GM12878 (cell line): Measurements from ENCODE around the gene PLXNA2.

Source experiments
- ATF7 ChIP-seq: fragments of 450-650 bp; IDR thresholded peaks from 2 replicates; pipeline ENCODE4 v1.6.1; 2016; ENCODE audit warnings: low read depth, mild to moderate bottlenecking
- BHLHE40 ChIP-seq, 2 experiments: fragments of 450-650 bp in 1 of 2; IDR thresholded peaks; 2 replicates each; pipeline ENCODE4 v1.6.1; 2011 to 2017; ENCODE audit warnings: low read depth in 2 of 2, borderline replicate concordance in 1 of 2, improper control_type of control experiment in 1 of 2, low read length in 1 of 2, mild to moderate bottlenecking in 1 of 2
- CUX1 ChIP-seq: IDR thresholded peaks from 2 replicates; pipeline ENCODE4 v1.6.1; 2012; ENCODE audit warnings: improper control_type of control experiment, low read depth, low read length; ENCODE audit not compliant: insufficient replicate concordance
- EGR1 ChIP-seq, 2 experiments: IDR thresholded peaks; 1 replicate in 1 of 2; 2 replicates in 1 of 2; pipeline ENCODE4 v1.6.1; 2011 to 2012; ENCODE audit warnings: low read depth in 2 of 2, low read length in 2 of 2, borderline replicate concordance in 1 of 2, mild to moderate bottlenecking in 1 of 2, moderate library complexity in 1 of 2
- NR2C1 ChIP-seq: fragments of 450-650 bp; IDR thresholded peaks from 2 replicates; pipeline ENCODE4 v1.6.1; 2017; ENCODE audit warnings: antibody characterized with exemption, mild to moderate bottlenecking, moderate library complexity
- POLR2A ChIP-seq: IDR thresholded peaks from 2 replicates; pipeline ENCODE4 v1.6.1; 2011; ENCODE audit warnings: low read depth, mild to moderate bottlenecking, low read length
- POLR2AphosphoS5 ChIP-seq: IDR thresholded peaks from 2 replicates; pipeline ENCODE4 v1.6.1; 2011; ENCODE audit warnings: mild to moderate bottlenecking, low read length, inconsistent platforms
- SP1 ChIP-seq: IDR thresholded peaks from one replicate; pipeline ENCODE4 v1.6.1; 2011; ENCODE audit warnings: low read depth, low read length
- SUPT20H ChIP-seq: IDR thresholded peaks from 2 replicates; pipeline ENCODE4 v1.6.1; 2011; ENCODE audit warnings: low read depth, mild to moderate bottlenecking, low read length, moderate library complexity, borderline replicate concordance; ENCODE audit not compliant: control insufficient read depth
- USF2 ChIP-seq: IDR thresholded peaks from 2 replicates; pipeline ENCODE4 v1.6.1; 2011; ENCODE audit warnings: low read depth, low read length, improper control_type of control experiment, borderline replicate concordance
- TF ChIP-seq, protein P1 (sequence below), 3 experiments: IDR thresholded peaks in 2 of 3; conservative IDR thresholded peaks in 1 of 3; 2 replicates each; pipeline ENCODE4 v1.5.1; 2011; ENCODE audit warnings: low read depth in 3 of 3, low read length in 3 of 3, mild to moderate bottlenecking in 3 of 3, control low read depth in 2 of 3, moderate library complexity in 2 of 3, inconsistent platforms in 1 of 3, mixed read lengths in 1 of 3; ENCODE audit not compliant: control insufficient read depth in 2 of 3, insufficient read depth in 1 of 3; ENCODE audit errors: extremely low read depth in 1 of 3
- TF ChIP-seq, protein P2 (sequence below): IDR thresholded peaks from 2 replicates; pipeline ENCODE4 v1.6.1; 2012; ENCODE audit warnings: low read depth, low read length, improper control_type of control experiment
- TF ChIP-seq, protein P3 (sequence below): IDR thresholded peaks from 2 replicates; pipeline ENCODE4 v1.6.1; 2012; ENCODE audit warnings: mild to moderate bottlenecking, low read depth, low read length
- TF ChIP-seq, protein P4 (sequence below): fragments of 450-650 bp; formaldehyde crosslinking; IDR thresholded peaks from 2 replicates; pipeline ENCODE4 v1.4.0; 2022; ENCODE audit warnings: mild to moderate bottlenecking, moderate library complexity

DNA sequence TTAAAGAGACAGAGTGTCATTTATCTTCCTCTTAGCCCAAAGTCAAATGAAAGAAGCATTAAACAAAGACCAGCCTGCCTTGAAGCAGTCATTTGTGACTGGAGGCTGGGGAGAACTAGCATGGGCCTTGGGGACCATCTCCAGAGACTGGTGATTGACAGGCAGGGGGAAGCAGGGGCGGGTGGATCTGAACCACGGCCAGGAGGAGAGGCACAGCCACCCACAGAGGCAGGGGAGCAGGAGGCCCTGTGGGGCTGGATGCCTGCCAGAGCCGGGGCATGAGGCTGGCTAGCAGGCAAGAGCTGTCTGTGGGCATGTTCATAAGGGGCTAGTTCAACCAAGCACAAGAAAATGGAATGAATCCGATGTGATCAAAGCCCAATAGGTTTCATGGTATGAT is 73.9 kb downstream of the PLXNA2 start:
- TF ChIP-seq CUX1 (no peak), BHLHE40 (IDR thresholded peaks at IDR 0.05; ENCODE audit: borderline replicate concordance in 1 of 2, low read depth in 2 of 2, low read length in 1 of 2) (no peak), USF2 (no peak), POLR2AphosphoS5 (no peak), NR2C1 (no peak), SP1 (no peak), SUPT20H (no peak), ATF7 (no peak), EGR1 (IDR thresholded peaks at IDR 0.05; ENCODE audit: borderline replicate concordance in 1 of 2, low read depth in 2 of 2, low read length in 2 of 2) (no peak), POLR2A (no peak)
- TF ChIP-seq, protein P1, sequence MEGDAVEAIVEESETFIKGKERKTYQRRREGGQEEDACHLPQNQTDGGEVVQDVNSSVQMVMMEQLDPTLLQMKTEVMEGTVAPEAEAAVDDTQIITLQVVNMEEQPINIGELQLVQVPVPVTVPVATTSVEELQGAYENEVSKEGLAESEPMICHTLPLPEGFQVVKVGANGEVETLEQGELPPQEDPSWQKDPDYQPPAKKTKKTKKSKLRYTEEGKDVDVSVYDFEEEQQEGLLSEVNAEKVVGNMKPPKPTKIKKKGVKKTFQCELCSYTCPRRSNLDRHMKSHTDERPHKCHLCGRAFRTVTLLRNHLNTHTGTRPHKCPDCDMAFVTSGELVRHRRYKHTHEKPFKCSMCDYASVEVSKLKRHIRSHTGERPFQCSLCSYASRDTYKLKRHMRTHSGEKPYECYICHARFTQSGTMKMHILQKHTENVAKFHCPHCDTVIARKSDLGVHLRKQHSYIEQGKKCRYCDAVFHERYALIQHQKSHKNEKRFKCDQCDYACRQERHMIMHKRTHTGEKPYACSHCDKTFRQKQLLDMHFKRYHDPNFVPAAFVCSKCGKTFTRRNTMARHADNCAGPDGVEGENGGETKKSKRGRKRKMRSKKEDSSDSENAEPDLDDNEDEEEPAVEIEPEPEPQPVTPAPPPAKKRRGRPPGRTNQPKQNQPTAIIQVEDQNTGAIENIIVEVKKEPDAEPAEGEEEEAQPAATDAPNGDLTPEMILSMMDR (IDR thresholded peaks at IDR 0.05 in 2 of 3, conservative IDR thresholded peaks at IDR 0.05 in 1 of 3; ENCODE audit: control insufficient read depth in 2 of 3, extremely low read depth in 1 of 3, insufficient read depth in 1 of 3, low read depth in 3 of 3, low read length in 3 of 3) = no peak
- TF ChIP-seq, protein P2, sequence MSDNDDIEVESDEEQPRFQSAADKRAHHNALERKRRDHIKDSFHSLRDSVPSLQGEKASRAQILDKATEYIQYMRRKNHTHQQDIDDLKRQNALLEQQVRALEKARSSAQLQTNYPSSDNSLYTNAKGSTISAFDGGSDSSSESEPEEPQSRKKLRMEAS = no peak
- TF ChIP-seq, protein P3, sequence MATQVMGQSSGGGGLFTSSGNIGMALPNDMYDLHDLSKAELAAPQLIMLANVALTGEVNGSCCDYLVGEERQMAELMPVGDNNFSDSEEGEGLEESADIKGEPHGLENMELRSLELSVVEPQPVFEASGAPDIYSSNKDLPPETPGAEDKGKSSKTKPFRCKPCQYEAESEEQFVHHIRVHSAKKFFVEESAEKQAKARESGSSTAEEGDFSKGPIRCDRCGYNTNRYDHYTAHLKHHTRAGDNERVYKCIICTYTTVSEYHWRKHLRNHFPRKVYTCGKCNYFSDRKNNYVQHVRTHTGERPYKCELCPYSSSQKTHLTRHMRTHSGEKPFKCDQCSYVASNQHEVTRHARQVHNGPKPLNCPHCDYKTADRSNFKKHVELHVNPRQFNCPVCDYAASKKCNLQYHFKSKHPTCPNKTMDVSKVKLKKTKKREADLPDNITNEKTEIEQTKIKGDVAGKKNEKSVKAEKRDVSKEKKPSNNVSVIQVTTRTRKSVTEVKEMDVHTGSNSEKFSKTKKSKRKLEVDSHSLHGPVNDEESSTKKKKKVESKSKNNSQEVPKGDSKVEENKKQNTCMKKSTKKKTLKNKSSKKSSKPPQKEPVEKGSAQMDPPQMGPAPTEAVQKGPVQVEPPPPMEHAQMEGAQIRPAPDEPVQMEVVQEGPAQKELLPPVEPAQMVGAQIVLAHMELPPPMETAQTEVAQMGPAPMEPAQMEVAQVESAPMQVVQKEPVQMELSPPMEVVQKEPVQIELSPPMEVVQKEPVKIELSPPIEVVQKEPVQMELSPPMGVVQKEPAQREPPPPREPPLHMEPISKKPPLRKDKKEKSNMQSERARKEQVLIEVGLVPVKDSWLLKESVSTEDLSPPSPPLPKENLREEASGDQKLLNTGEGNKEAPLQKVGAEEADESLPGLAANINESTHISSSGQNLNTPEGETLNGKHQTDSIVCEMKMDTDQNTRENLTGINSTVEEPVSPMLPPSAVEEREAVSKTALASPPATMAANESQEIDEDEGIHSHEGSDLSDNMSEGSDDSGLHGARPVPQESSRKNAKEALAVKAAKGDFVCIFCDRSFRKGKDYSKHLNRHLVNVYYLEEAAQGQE = no peak
- TF ChIP-seq, protein P4, sequence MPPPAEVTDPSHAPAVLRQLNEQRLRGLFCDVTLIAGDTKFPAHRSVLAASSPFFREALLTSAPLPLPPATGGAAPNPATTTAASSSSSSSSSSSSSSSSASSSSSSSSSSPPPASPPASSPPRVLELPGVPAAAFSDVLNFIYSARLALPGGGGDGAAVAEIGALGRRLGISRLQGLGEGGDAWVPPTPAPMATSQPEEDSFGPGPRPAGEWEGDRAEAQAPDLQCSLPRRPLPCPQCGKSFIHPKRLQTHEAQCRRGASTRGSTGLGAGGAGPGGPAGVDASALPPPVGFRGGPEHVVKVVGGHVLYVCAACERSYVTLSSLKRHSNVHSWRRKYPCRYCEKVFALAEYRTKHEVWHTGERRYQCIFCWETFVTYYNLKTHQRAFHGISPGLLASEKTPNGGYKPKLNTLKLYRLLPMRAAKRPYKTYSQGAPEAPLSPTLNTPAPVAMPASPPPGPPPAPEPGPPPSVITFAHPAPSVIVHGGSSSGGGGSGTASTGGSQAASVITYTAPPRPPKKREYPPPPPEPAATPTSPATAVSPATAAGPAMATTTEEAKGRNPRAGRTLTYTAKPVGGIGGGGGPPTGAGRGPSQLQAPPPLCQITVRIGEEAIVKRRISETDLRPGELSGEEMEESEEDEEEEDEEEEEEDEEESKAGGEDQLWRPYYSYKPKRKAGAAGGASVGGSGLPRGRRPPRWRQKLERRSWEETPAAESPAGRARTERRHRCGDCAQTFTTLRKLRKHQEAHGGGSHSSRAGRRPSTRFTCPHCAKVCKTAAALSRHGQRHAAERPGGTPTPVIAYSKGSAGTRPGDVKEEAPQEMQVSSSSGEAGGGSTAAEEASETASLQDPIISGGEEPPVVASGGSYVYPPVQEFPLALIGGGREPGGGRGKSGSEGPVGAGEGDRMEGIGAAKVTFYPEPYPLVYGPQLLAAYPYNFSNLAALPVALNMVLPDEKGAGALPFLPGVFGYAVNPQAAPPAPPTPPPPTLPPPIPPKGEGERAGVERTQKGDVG = no peak
